Glutamatergic neuron (in vitro differentiated cells): Measurements from ENCODE around the gene SDHB. TPM values are rescaled to one million over a fixed set of nuclear protein-coding genes. Genes with fewer than 3 reads are reported as not detected.

Source experiments
- DNase-seq: peaks from one replicate; pipeline ENCODE4 v3.0.0; 2022
- H3K27ac Mint-ChIP-seq: one replicate; pipeline ENCODE4 v1.8.0; 2020; ENCODE audit warnings: mild to moderate bottlenecking, mixed read lengths, inconsistent platforms; ENCODE audit not compliant: unreplicated experiment
- H3K27me3 Mint-ChIP-seq: one replicate; pipeline ENCODE4 v1.8.0; 2020; ENCODE audit warnings: mild to moderate bottlenecking, moderate library complexity, mixed read lengths, inconsistent platforms; ENCODE audit not compliant: unreplicated experiment
- H3K36me3 Mint-ChIP-seq: one replicate; pipeline ENCODE4 v1.8.0; 2020; ENCODE audit warnings: mild to moderate bottlenecking, mixed read lengths, inconsistent platforms; ENCODE audit not compliant: unreplicated experiment
- H3K4me1 Mint-ChIP-seq: one replicate; pipeline ENCODE4 v1.8.0; 2020; ENCODE audit warnings: mild to moderate bottlenecking, low read depth, mixed read lengths, inconsistent platforms; ENCODE audit not compliant: unreplicated experiment
- H3K4me3 Mint-ChIP-seq: one replicate; pipeline ENCODE4 v1.8.0; 2020; ENCODE audit warnings: mild to moderate bottlenecking, mixed read lengths, inconsistent platforms; ENCODE audit not compliant: unreplicated experiment
- H3K9me3 Mint-ChIP-seq: one replicate; pipeline ENCODE4 v1.8.0; 2020; ENCODE audit warnings: mild to moderate bottlenecking, moderate library complexity, mixed read lengths, inconsistent platforms; ENCODE audit not compliant: unreplicated experiment
- CTCF ChIP-seq: fragments of 200-600 bp; sonication (generic); IDR thresholded peaks from one replicate; pipeline ENCODE4 v1.5.0; 2021; ENCODE audit not compliant: partially characterized antibody, unreplicated experiment
- total RNA-seq: library from RNA; stranded (reverse); fragmentation: NEBNext Ultra II Directional; extraction: Animal tissue kit (Norgen Biotek cat#: 25700); gene quantifications from one replicate; pipeline ENCODE4 v1.2.1, GENCODE V29; 2021; ENCODE audit not compliant: unreplicated experiment

The SDHB gene
- total RNA-seq, 1 donor from 2014 or later, result 58.9 TPM

GRCh38 chr1:17004466-17005364 lies 49.1 kb downstream of the SDHB start:
- no peaks in the 10 kb centered on the region for H3K36me3 Mint-ChIP-seq
- no peak for DNase-seq
- H3K27ac Mint-ChIP-seq, result no peak overlapping the region
- TF ChIP-seq CTCF, result no peak
- H3K4me3 Mint-ChIP-seq, result no peak overlapping the region
- no peaks in the 10 kb centered on the region for H3K4me1 Mint-ChIP-seq
- H3K27me3 Mint-ChIP-seq, result peaks cover 3% of the 10 kb centered on the region
- peaks cover 1% of the 10 kb centered on the region for H3K9me3 Mint-ChIP-seq

DNA sequence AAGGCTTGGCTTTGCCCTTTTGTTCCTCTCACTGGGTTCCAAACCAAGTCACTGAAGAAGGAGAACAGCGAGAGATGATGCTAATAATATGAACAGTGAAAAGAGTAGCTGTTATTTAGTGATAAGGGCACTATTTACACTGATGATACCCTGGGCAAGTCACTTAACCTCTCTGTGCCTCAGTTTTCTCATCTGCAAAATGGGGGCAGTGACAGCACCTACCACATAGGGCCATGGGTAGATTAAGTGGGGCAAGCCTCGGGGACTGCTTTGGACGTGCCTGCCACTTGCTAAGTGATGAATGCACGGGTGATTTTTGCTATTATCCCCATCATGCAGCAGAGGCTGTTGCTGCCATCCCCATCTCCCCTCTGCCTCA lies 51.3 kb downstream of the SDHB start:
- TF ChIP-seq CTCF, result no peak
- Mint-ChIP-seq H3K4me3 (no peak overlapping the region), H3K36me3 (no peaks in the 10 kb centered on the region), H3K27me3 (peaks cover 5% of the 10 kb centered on the region), H3K27ac (no peak overlapping the region), H3K4me1 (no peaks in the 10 kb centered on the region), H3K9me3 (peaks cover 1% of the 10 kb centered on the region)
- no peak for DNase-seq

- Mint-ChIP-seq H3K9me3 (peaks cover 1% of the 10 kb centered on the region), H3K27ac (no peak overlapping the region), H3K4me3 (no peak overlapping the region), H3K27me3 (peaks cover 5% of the 10 kb centered on the region), H3K36me3 (no peaks in the 10 kb centered on the region), H3K4me1 (no peaks in the 10 kb centered on the region)
- DNase-seq, result no peak
- TF ChIP-seq CTCF, result no peak
These were observed 51.9 kb downstream of the SDHB start for GRCh38 chr1:17001760-17002523.

DNA sequence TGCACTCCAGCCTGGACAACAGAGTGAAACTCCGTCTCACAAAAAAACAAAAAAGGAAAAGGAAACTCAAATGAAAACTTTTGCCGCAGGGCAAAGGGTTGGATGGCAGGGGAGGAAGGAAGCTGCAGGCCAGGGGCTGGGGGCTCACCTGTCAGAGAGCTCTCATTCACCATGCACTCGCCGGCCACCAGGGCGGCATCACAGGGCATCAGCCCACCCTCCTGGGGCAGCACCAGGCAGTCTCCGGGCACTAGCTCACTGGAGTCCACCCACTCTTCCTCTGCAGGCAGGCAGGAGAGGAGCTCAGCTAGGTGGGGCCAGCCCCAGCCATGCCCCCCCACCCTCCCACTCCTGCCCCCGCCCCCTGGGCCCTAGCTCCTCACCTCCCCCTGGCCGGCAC lies 54.0 kb downstream of the SDHB start:
- Mint-ChIP-seq H3K4me1 (no peaks in the 10 kb centered on the region), H3K4me3 (no peak overlapping the region), H3K27ac (no peak overlapping the region), H3K27me3 (peaks cover 9% of the 10 kb centered on the region), H3K36me3 (no peaks in the 10 kb centered on the region), H3K9me3 (peaks cover 3% of the 10 kb centered on the region)
- no peak for DNase-seq
- no peak for TF ChIP-seq CTCF

DNA sequence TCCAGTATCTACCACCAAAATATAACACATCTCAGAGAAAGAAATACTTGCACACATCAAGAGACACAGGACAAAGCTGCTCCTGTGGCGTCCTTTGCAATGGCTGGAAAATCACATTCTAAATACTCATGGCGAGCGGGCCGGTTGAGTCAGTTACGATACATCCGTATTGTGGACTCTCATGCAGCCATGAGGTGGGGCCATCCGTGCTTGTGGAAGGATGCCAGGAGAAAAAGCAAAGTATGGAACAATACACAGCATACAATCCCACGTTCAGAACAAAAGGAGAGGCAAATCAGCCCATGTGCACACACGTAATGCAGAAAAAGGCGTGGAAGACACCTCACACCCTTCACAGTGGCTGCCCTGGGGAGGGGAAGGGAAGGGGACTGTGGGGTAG lies 55.2 kb downstream of the SDHB start:
- H3K4me1 Mint-ChIP-seq, result no peaks in the 10 kb centered on the region
- DNase-seq, result no peak
- peaks cover 3% of the 10 kb centered on the region for H3K9me3 Mint-ChIP-seq
- TF ChIP-seq CTCF, result no peak
- no peak overlapping the region for H3K27ac Mint-ChIP-seq
- peaks cover 7% of the 10 kb centered on the region for H3K27me3 Mint-ChIP-seq
- H3K4me3 Mint-ChIP-seq, result no peak overlapping the region
- H3K36me3 Mint-ChIP-seq, result no peaks in the 10 kb centered on the region
